Heart left ventricle (tissue), 13 donors: ENCODE results near the gene PCSK2.

Source experiments
- CTCF ChIP-seq, 12 donors: fragments of 200-600 bp; sonication (generic) in 4 of 12; IDR thresholded peaks; one replicate each; pipeline versions ENCODE4 v1.5.0 to v1.8.0; 2018 to 2022; ENCODE audit warnings: antibody characterized with exemption in 12 of 12, mild to moderate bottlenecking in 5 of 12
- POLR2A ChIP-seq, 2 donors: fragments of 450-650 bp; IDR thresholded peaks; one replicate each; pipeline ENCODE4 v1.6.1; 2017; ENCODE audit warnings: antibody characterized with exemption in 2 of 2, mild to moderate bottlenecking in 2 of 2, moderate library complexity in 2 of 2
- donor health status: ischemic (EF 13 %, LVEDD 7.1; RV severe dilation, severe dysfunction).
- donor health status: DM: no; HTN: yes; CAD: no.
- donor health status: DM: no; HTN: no; CAD: no.
- donor health status: ischemic (EF 25% LVEDD 6.9; RV normal size, moderate dysfunction).
- donor health status: ischemic (EF 25% LVEDD 5.7; RV mildly dilated, moderate dysfunction).
- donor health status: ischemic (EF 35%, LVEDD 5.7; RV mildly dilated, moderate dysfunction).
- donor health status: nonischemic (EF 11% LVEDD 7.7; RV severe dilation, severe dysfunction).
- donor health status: DM: yes; HTN: yes; CAD: no.
- donor health status: PGD.
- donor health status: ischemic (EF 29% LVEDD 5.4; RV normal size, mild dysfunction).
- donor health status: nonischemic (EF 23%, LVEDD 6.1; RV moderate dilation, normal function).

- TF ChIP-seq CTCF (IDR thresholded peaks at IDR 0.05) (no peak), POLR2A (IDR thresholded peaks at IDR 0.05) (no peak)
Observed at GRCh38 chr20:17497821-17498580, 271.2 kb downstream of the PCSK2 start.
